ENCODE measurements around the gene KDSR.

KDSR gene

GRCh38 chr18:63346480-63347183 is 20.4 kb downstream of the KDSR start:
- TF ChIP-seq, protein P1, sequence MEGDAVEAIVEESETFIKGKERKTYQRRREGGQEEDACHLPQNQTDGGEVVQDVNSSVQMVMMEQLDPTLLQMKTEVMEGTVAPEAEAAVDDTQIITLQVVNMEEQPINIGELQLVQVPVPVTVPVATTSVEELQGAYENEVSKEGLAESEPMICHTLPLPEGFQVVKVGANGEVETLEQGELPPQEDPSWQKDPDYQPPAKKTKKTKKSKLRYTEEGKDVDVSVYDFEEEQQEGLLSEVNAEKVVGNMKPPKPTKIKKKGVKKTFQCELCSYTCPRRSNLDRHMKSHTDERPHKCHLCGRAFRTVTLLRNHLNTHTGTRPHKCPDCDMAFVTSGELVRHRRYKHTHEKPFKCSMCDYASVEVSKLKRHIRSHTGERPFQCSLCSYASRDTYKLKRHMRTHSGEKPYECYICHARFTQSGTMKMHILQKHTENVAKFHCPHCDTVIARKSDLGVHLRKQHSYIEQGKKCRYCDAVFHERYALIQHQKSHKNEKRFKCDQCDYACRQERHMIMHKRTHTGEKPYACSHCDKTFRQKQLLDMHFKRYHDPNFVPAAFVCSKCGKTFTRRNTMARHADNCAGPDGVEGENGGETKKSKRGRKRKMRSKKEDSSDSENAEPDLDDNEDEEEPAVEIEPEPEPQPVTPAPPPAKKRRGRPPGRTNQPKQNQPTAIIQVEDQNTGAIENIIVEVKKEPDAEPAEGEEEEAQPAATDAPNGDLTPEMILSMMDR (IDR thresholded peaks at IDR 0.05; ENCODE audit: low read depth, low read length), result no peak
- DNase-seq (ENCODE audit: extremely low read depth, low read depth), result no peak

GRCh38 chr18:63346031-63346430 is 21.0 kb downstream of the KDSR start:
- TF ChIP-seq, protein P1 (IDR thresholded peaks at IDR 0.05; ENCODE audit: low read depth, low read length), result no peak
- no peak for DNase-seq (ENCODE audit: extremely low read depth, low read depth)

GRCh38 chr18:63344918-63345317 is 22.1 kb downstream of the KDSR start:
- no peak for DNase-seq (ENCODE audit: extremely low read depth, low read depth)

GRCh38 chr18:63344263-63344662 is 22.7 kb downstream of the KDSR start:
- TF ChIP-seq, protein P1 (IDR thresholded peaks at IDR 0.05; ENCODE audit: low read depth, low read length), result no peak
- no peak for DNase-seq (ENCODE audit: extremely low read depth, low read depth)

More at GRCh38 chr18:63344918-63345317, 22.1 kb downstream of the KDSR start:
- TF ChIP-seq, protein P1 (IDR thresholded peaks at IDR 0.05; ENCODE audit: low read depth, low read length), result no peak

- TF ChIP-seq, protein P1 (IDR thresholded peaks at IDR 0.05; ENCODE audit: low read depth, low read length), result peak; percentile 46
- no peak for DNase-seq (ENCODE audit: extremely low read depth, low read depth)
Observed at GRCh38 chr18:63342206-63342605, 24.8 kb downstream of the KDSR start.

DNA sequence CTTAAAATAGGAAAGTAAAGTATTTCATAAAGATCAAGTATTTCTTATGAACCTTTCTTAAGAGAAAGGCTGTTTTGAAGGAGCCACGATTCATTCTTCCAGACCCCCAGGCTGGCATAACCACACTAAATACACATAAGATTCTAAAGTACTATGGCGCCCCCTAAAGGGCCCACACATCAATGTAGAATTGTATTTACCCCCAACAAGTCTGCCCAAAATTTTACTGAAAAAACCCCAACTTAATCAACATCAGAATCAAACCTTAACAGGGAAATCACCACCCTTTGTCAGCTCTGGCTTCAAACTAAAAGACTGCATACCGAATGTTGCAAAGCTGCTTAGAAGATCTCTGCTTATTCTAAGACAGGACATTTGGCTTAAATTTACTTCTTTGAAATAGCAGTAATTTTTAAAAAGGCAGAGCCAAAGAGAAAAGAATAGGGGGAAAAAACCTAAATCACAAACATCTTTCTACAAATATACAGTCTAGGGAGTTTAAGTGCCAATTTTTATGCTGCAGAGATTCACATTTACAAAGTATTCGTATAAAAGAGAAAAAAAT is 27.0 kb downstream of the KDSR start:
- TF ChIP-seq, protein P1 (IDR thresholded peaks at IDR 0.05; ENCODE audit: low read depth, low read length), result peak; percentile 57
- DNase-seq (ENCODE audit: extremely low read depth, low read depth), result peak; percentile 7

GRCh38 chr18:63336366-63337099 is 30.5 kb downstream of the KDSR start:
- TF ChIP-seq, protein P1 (IDR thresholded peaks at IDR 0.05; ENCODE audit: low read depth, low read length), result no peak
- DNase-seq (ENCODE audit: extremely low read depth, low read depth), result peak; percentile 69

Data from AG09319 (cell line).